HCT116 (cell line): Measurements from ENCODE around the gene PXYLP1. TPM values are rescaled to one million over a fixed set of nuclear protein-coding genes. Genes with fewer than 3 reads are reported as not detected.

Experiments used
- ATAC-seq: fragments of 200-7000 bp; cut with Tn5 transposase; 2 replicates; pipeline ENCODE4 v1.9.1; 2020; ENCODE audit warnings: mild to moderate bottlenecking, moderate library complexity
- BruUV-seq: library from RNA; stranded (reverse); fragments of 400-500 nt; replicated peaks from 2 replicates; lab custom pipeline; 2021; lab: Mats Ljungman, UMichigan
- CTCF ChIA-PET: fragments of 300-600 bp; sonication (Branson Sonifier 250); formaldehyde crosslinking; loops from one replicate; lab custom pipeline; 2021; ENCODE audit warnings: antibody characterized with exemption; lab: Charles Lee
- POLR2A ChIA-PET: fragments of 300-600, 350-600 bp; sonication (Branson Sonifier 250); formaldehyde crosslinking; loops from one replicate; lab custom pipeline; 2021; ENCODE audit warnings: antibody characterized with exemption; lab: Charles Lee
- RAD21 ChIA-PET, 2 experiments: fragments of 300-600 bp; sonication (Branson Sonifier 250); formaldehyde crosslinking; loops; one replicate each; lab custom pipeline; 2023; ENCODE audit warnings: low total read pairs in 2 of 2; ENCODE audit not compliant: uncharacterized antibody in 2 of 2, unreplicated experiment in 2 of 2, low non-redundant PET in 1 of 2; lab: Charles Lee
- DNase-seq: peaks from one replicate; pipeline ENCODE4 v3.0.0-alpha.2; 2010; ENCODE audit warnings: low read depth, low spot score
- H2AFZ ChIP-seq: fragments of 200-600 bp; shearing (Covaris generic), sonication (generic); 2 replicates; pipeline ENCODE4 v1.6.1; 2017; ENCODE audit warnings: low read depth, mixed run types, mixed read lengths, antibody characterized with exemption, low read length; ENCODE audit not compliant: poor library complexity, severe bottlenecking
- H3K27ac ChIP-seq: 2 replicates; pipeline ENCODE4 v1.5.1; 2012; ENCODE audit warnings: low read depth, low read length
- H3K27me3 ChIP-seq: fragments of 200-600 bp; sonication (generic); 2 replicates; pipeline ENCODE4 v1.6.1; 2016; ENCODE audit warnings: mixed run types, low read length, mixed read lengths; ENCODE audit not compliant: insufficient read depth
- H3K36me3 ChIP-seq, 2 experiments: fragments of 200-500 bp in 1 of 2; fragments of 200-600 bp in 1 of 2; sonication (Bioruptor generic) in 1 of 2; sonication (generic) in 1 of 2; 2 replicates each; pipeline versions ENCODE4 v1.5.1 to v1.6.1; 2014 to 2016; ENCODE audit warnings: low read length in 2 of 2, inconsistent platforms in 1 of 2, mixed read lengths in 1 of 2, mixed run types in 1 of 2; ENCODE audit not compliant: insufficient read depth in 2 of 2, control insufficient read depth in 1 of 2
- H3K4me1 ChIP-seq, 2 experiments: fragments of 200-600 bp in 1 of 2; sonication (generic) in 1 of 2; 2 replicates each; pipeline versions ENCODE4 v1.5.1 to v1.6.1; 2012 to 2017; ENCODE audit warnings: low read length in 2 of 2, inconsistent platforms in 1 of 2, mild to moderate bottlenecking in 1 of 2, mixed read lengths in 1 of 2, mixed run types in 1 of 2, moderate library complexity in 1 of 2; ENCODE audit not compliant: insufficient read depth in 2 of 2, control insufficient read depth in 1 of 2
- H3K4me2 ChIP-seq: fragments of 200-600 bp; sonication (generic); 2 replicates; pipeline ENCODE4 v1.6.1; 2017; ENCODE audit warnings: mixed run types, low read length, mixed read lengths
- H3K4me3 ChIP-seq, 2 experiments: fragments of 200-600 bp in 1 of 2; sonication (generic) in 1 of 2; replicated peaks in 1 of 2; 2 replicates each; pipeline ENCODE4 v1.5.1; 2011 to 2016; ENCODE audit warnings: low read length in 2 of 2, control low read depth in 1 of 2, low read depth in 1 of 2, mild to moderate bottlenecking in 1 of 2, mixed read lengths in 1 of 2, mixed run types in 1 of 2
- H3K79me2 ChIP-seq: fragments of 200-600 bp; sonication (generic); 2 replicates; pipeline ENCODE4 v1.6.1; 2017; ENCODE audit warnings: mild to moderate bottlenecking, mixed run types, low read length, moderate library complexity, mixed read lengths; ENCODE audit not compliant: insufficient read depth
- H3K9ac ChIP-seq: fragments of 200-600 bp; sonication (generic); 2 replicates; pipeline ENCODE4 v1.6.1; 2016; ENCODE audit warnings: low read length, mixed read lengths
- H3K9me2 ChIP-seq: fragments of 200-600 bp; sonication (generic), shearing (Covaris generic); 2 replicates; pipeline ENCODE4 v1.6.1; 2017; ENCODE audit warnings: mixed run types, mild to moderate bottlenecking, moderate library complexity; ENCODE audit not compliant: insufficient read depth
- H3K9me3 ChIP-seq, 2 experiments: fragments of 200-500 bp in 1 of 2; fragments of 200-600 bp in 1 of 2; sonication (Bioruptor generic) in 1 of 2; sonication (generic) in 1 of 2; 2 replicates each; pipeline ENCODE4 v1.6.1; 2014 to 2017; ENCODE audit warnings: low read length in 2 of 2, mixed read lengths in 2 of 2, inconsistent platforms in 1 of 2, low read depth in 1 of 2, mild to moderate bottlenecking in 1 of 2, mixed run types in 1 of 2, moderate library complexity in 1 of 2; ENCODE audit not compliant: control insufficient read depth in 1 of 2, insufficient read depth in 1 of 2
- H4K20me1 ChIP-seq: fragments of 200-600 bp; sonication (generic), shearing (Covaris generic); 2 replicates; pipeline ENCODE4 v1.6.1; 2017; ENCODE audit warnings: mixed run types, mild to moderate bottlenecking, moderate library complexity; ENCODE audit not compliant: insufficient read depth
- CBX3 ChIP-seq: IDR thresholded peaks from 2 replicates; pipeline ENCODE4 v1.6.1; 2012; ENCODE audit warnings: low read depth
- CEBPB ChIP-seq: IDR thresholded peaks from 2 replicates; pipeline ENCODE4 v1.6.1; 2012; ENCODE audit warnings: low read depth
- EGR1 ChIP-seq: IDR thresholded peaks from 2 replicates; pipeline ENCODE4 v1.6.1; 2012; ENCODE audit warnings: low read depth
- ELF1 ChIP-seq: IDR thresholded peaks from 2 replicates; pipeline ENCODE4 v1.6.1; 2012; ENCODE audit warnings: low read depth, borderline replicate concordance
- EZH2phosphoT487 ChIP-seq: fragments of 200-600 bp; IDR thresholded peaks from 2 replicates; pipeline ENCODE4 v1.6.1; 2018; ENCODE audit warnings: antibody characterized with exemption, borderline replicate concordance
- POLR2A ChIP-seq: IDR thresholded peaks from 2 replicates; pipeline ENCODE4 v1.7.0; 2011; ENCODE audit warnings: borderline replicate concordance; ENCODE audit not compliant: insufficient read depth, insufficient read length; ENCODE audit errors: extremely low read depth
- RAD21 ChIP-seq: IDR thresholded peaks from 2 replicates; pipeline ENCODE4 v1.6.1; 2012; ENCODE audit warnings: low read depth, mild to moderate bottlenecking
- SP1 ChIP-seq: IDR thresholded peaks from 2 replicates; pipeline ENCODE4 v1.6.1; 2012; ENCODE audit warnings: low read depth
- SRF ChIP-seq: IDR thresholded peaks from 2 replicates; pipeline ENCODE4 v1.6.1; 2012; ENCODE audit warnings: low read depth
- TCF7L2 ChIP-seq: IDR thresholded peaks from 2 replicates; pipeline ENCODE4 v1.7.0; 2011; ENCODE audit warnings: borderline replicate concordance, inconsistent platforms; ENCODE audit not compliant: insufficient read depth, insufficient read length; ENCODE audit errors: extremely low read depth
- YY1 ChIP-seq: IDR thresholded peaks from 2 replicates; pipeline ENCODE4 v1.6.1; 2011; ENCODE audit warnings: low read length, low read depth, moderate library complexity, mild to moderate bottlenecking; ENCODE audit not compliant: insufficient replicate concordance; ENCODE audit errors: extremely low read depth
- ZNF274 ChIP-seq: fragments of 200-500 bp; sonication (Bioruptor generic); IDR thresholded peaks from 2 replicates; pipeline ENCODE4 v1.6.1; 2014; ENCODE audit warnings: mild to moderate bottlenecking, low read depth, low read length, inconsistent platforms
- intact Hi-C: fragments of 100-400 bp; cut with micrococcal nuclease; formaldehyde crosslinking; loops from 2 replicates; pipeline ENCODE4 v1.10.0; 2022
- total RNA-seq: library from RNA; stranded (reverse); gene quantifications from one replicate; pipeline ENCODE4 v1.2.1, GENCODE V29; 2021; ENCODE audit not compliant: unreplicated experiment
- TF ChIP-seq, protein P1 (sequence below): IDR thresholded peaks from 2 replicates; pipeline ENCODE4 v1.6.1; 2012
- TF ChIP-seq, protein P2 (sequence below): IDR thresholded peaks from 2 replicates; pipeline ENCODE4 v1.6.1; 2012
- TF ChIP-seq, protein P3 (sequence below): IDR thresholded peaks from 2 replicates; pipeline ENCODE4 v1.6.1; 2012; ENCODE audit warnings: low read depth

The PXYLP1 gene
- total RNA-seq, 1 experiment from 2014 or later = 15.3 TPM

DNA sequence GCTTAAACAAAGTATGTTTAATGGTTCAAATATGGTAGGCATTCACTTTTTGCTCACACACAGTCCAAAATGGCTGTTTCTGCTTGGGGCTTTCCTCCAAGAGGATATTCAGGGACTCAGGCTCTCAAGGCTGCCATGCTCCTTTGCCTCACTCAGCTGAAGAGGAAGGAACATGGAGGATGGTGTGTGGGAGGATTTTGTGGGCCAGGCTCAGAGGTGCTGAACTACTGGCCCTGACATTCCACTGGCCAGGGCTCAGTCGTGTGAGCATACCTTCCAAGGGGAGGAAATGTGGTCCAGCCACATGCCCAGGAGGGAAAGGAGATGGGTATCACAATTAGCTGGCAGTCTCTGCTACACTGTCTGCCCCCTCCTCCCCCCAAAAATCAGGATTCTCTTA is 8.7 kb downstream of the PXYLP1 start:
- TF ChIP-seq CBX3 = no peak
- no peak for TF ChIP-seq YY1
- no peak for TF ChIP-seq ELF1
- Histone ChIP-seq H3K27ac (no peak overlapping the region), H3K9me2 (no peaks in the 10 kb centered on the region), H3K36me3 (no peaks in the 10 kb centered on the region), H2AFZ (no peak overlapping the region), H3K9me3 (no peaks in the 10 kb centered on the region), H3K4me2 (peak overlapping the region; percentile 33), H3K79me2 (no peaks in the 10 kb centered on the region), H3K9ac (no peak overlapping the region), H3K27me3 (no peaks in the 10 kb centered on the region), H4K20me1 (no peaks in the 10 kb centered on the region), H3K4me3 (no peak overlapping the region), H3K4me1 (peaks cover 2 to 10% of the 10 kb centered on the region in 2 experiments; a peak in 3 of 4 replicates)
- no peak for ATAC-seq
- RAD21 ChIA-PET = no interaction called here
- CTCF ChIA-PET = interaction anchor here (1.4 kb wide), 1 partner anchor 9 kb away, joined by 5 read pairs; the partner anchor contains the start of gene PXYLP1
- no TSS peak for BruUV-seq
- POLR2A ChIA-PET = no interaction called here
- DNase-seq = no peak
- intact Hi-C loops = no loop called here

DNA sequence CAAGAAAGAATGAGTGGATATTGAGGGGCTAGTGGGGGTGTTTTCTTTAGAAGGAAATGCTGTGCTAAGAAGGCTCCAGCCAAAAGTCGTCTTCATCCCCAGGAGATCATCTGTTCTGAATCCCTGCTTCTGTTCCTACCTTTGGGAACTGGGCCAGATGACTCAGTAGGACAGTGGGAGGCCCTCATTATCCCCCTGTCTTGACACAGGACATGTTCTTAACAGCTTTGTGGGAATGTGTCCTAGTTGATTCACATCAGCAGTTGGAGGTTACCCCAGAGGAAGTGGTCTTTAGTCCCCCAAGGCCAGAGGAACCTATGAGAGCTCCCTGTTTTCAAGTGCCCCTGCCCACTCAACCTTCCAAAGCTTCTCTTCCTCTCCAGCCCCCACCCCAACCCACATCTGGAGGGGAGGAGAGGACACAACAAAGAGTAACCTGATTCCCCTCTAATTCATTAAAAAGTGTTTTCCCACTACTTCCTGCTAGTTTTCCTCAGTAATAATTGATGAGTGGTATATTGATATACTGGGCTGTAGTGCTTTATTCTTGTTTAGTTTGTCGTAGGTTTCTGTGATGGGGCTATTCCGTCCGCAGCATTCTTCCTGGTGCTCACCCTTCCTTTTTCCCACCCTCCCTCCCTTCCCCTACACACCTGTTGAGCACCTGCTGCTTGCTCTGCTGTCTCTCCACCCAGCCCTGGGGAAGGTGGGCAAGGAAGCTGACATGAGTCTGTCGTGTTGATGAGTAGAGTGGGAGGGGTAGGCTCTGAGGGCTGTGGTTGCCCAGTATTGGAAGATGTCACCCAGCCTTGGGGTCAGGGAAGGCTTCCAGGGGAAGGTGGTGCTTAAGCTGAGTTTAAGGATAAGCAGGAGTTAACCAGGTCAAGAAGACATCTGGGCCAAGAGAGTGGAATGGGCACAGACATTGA is 9.3 kb downstream of the PXYLP1 start:
- peak; percentile 44; the same call in 1 of the 2 replicates for ATAC-seq
- H3K4me3 ChIP-seq = no peak overlapping the region
- no peak for DNase-seq
- no peaks in the 10 kb centered on the region for H3K9me3 ChIP-seq
- peaks cover 2 to 10% of the 10 kb centered on the region in 2 experiments; a peak in 3 of 4 replicates for H3K4me1 ChIP-seq
- H3K27ac ChIP-seq = no peak overlapping the region
- H3K9me2 ChIP-seq = no peaks in the 10 kb centered on the region
- H4K20me1 ChIP-seq = no peaks in the 10 kb centered on the region
- RAD21 ChIA-PET = no interaction called here
- H2AFZ ChIP-seq = no peak overlapping the region
- H3K4me2 ChIP-seq = peak overlapping the region; percentile 33
- BruUV-seq = no TSS peak
- no peak overlapping the region for H3K9ac ChIP-seq
- intact Hi-C loops = no loop called here
- no peaks in the 10 kb centered on the region for H3K27me3 ChIP-seq
- POLR2A ChIA-PET = no interaction called here
- no peaks in the 10 kb centered on the region for H3K79me2 ChIP-seq
- CTCF ChIA-PET = interaction anchor here (1.4 kb wide), 1 partner anchor 9 kb away, joined by 5 read pairs; the partner anchor contains the start of gene PXYLP1
- H3K36me3 ChIP-seq = no peaks in the 10 kb centered on the region
- TF ChIP-seq POLR2A = no peak
- TF ChIP-seq CEBPB = no peak
- no peak for TF ChIP-seq TCF7L2
- TF ChIP-seq, protein P1, sequence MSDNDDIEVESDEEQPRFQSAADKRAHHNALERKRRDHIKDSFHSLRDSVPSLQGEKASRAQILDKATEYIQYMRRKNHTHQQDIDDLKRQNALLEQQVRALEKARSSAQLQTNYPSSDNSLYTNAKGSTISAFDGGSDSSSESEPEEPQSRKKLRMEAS = no peak
- no peak for TF ChIP-seq SP1
- TF ChIP-seq EGR1 = no peak
- TF ChIP-seq RAD21 = no peak
- TF ChIP-seq, protein P2, sequence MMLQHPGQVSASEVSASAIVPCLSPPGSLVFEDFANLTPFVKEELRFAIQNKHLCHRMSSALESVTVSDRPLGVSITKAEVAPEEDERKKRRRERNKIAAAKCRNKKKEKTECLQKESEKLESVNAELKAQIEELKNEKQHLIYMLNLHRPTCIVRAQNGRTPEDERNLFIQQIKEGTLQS = no peak
- no peak for TF ChIP-seq ELF1
- TF ChIP-seq EZH2phosphoT487 = no peak
- TF ChIP-seq SRF = no peak
- no peak for TF ChIP-seq YY1
- TF ChIP-seq, protein P3, sequence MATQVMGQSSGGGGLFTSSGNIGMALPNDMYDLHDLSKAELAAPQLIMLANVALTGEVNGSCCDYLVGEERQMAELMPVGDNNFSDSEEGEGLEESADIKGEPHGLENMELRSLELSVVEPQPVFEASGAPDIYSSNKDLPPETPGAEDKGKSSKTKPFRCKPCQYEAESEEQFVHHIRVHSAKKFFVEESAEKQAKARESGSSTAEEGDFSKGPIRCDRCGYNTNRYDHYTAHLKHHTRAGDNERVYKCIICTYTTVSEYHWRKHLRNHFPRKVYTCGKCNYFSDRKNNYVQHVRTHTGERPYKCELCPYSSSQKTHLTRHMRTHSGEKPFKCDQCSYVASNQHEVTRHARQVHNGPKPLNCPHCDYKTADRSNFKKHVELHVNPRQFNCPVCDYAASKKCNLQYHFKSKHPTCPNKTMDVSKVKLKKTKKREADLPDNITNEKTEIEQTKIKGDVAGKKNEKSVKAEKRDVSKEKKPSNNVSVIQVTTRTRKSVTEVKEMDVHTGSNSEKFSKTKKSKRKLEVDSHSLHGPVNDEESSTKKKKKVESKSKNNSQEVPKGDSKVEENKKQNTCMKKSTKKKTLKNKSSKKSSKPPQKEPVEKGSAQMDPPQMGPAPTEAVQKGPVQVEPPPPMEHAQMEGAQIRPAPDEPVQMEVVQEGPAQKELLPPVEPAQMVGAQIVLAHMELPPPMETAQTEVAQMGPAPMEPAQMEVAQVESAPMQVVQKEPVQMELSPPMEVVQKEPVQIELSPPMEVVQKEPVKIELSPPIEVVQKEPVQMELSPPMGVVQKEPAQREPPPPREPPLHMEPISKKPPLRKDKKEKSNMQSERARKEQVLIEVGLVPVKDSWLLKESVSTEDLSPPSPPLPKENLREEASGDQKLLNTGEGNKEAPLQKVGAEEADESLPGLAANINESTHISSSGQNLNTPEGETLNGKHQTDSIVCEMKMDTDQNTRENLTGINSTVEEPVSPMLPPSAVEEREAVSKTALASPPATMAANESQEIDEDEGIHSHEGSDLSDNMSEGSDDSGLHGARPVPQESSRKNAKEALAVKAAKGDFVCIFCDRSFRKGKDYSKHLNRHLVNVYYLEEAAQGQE = no peak
- TF ChIP-seq ZNF274 = no peak
